Natural killer cell (primary cell): ENCODE data around the gene ACY1. TPM values are rescaled to one million over a fixed set of nuclear protein-coding genes. Genes with fewer than 3 reads are reported as not detected.

Source experiments
- ATAC-seq, 3 donors: fragments of 150-1000 bp in 2 of 3; fragments of 200-7000 bp in 1 of 3; cut with Tn5 transposase; 1 replicate in 1 of 3; 2 replicates in 2 of 3; pipeline ENCODE4 v1.10.0; 2021; ENCODE audit warnings: mild to moderate bottlenecking in 2 of 3, moderate library complexity in 2 of 3
- DNase-seq, 2 donors: peaks; one replicate each; pipeline versions ENCODE4 v3.0.0 to v3.0.0-alpha.2; 2013 to 2021; ENCODE audit warnings: mixed read lengths in 1 of 2
- H3K27ac ChIP-seq: one replicate; pipeline ENCODE4 v1.5.1; 2013; ENCODE audit warnings: mild to moderate bottlenecking, low read length
- H3K27me3 ChIP-seq: one replicate; pipeline ENCODE4 v1.6.1; 2013; ENCODE audit warnings: low read length; ENCODE audit not compliant: control insufficient read depth, insufficient read depth
- H3K36me3 ChIP-seq: one replicate; pipeline ENCODE4 v1.6.1; 2013; ENCODE audit warnings: low read length; ENCODE audit not compliant: control insufficient read depth, insufficient read depth
- H3K4me1 ChIP-seq: one replicate; pipeline ENCODE4 v1.6.1; 2013; ENCODE audit warnings: low read length; ENCODE audit not compliant: control insufficient read depth, insufficient read depth
- H3K4me3 ChIP-seq: one replicate; pipeline ENCODE4 v1.5.1; 2013; ENCODE audit warnings: low read length
- H3K9me3 ChIP-seq: one replicate; pipeline ENCODE4 v1.6.1; 2013; ENCODE audit warnings: low read length; ENCODE audit not compliant: control insufficient read depth, insufficient read depth
- H3K27ac Mint-ChIP-seq, 2 donors: one replicate each; pipeline ENCODE4 v1.8.0; 2022; ENCODE audit warnings: mild to moderate bottlenecking in 2 of 2, mixed read lengths in 2 of 2, moderate library complexity in 1 of 2
- H3K27me3 Mint-ChIP-seq, 2 donors: one replicate each; pipeline ENCODE4 v1.8.0; 2022; ENCODE audit warnings: low read depth in 2 of 2, mixed read lengths in 2 of 2
- H3K36me3 Mint-ChIP-seq: one replicate; pipeline ENCODE4 v1.8.0; 2022; ENCODE audit warnings: mixed read lengths
- H3K4me1 Mint-ChIP-seq, 2 donors: one replicate each; pipeline ENCODE4 v1.8.0; 2022; ENCODE audit warnings: mixed read lengths in 2 of 2
- H3K4me3 Mint-ChIP-seq: one replicate; pipeline ENCODE4 v1.8.0; 2022; ENCODE audit warnings: mild to moderate bottlenecking, moderate library complexity, mixed read lengths
- H3K9me3 Mint-ChIP-seq, 2 donors: one replicate each; pipeline ENCODE4 v1.8.0; 2022; ENCODE audit warnings: mixed read lengths in 2 of 2
- WGBS: methylation state at CpG from one replicate; pipeline ENCODE4 v1.1.7; 2013; ENCODE audit warnings: missing lambda C conversion rate; ENCODE audit not compliant: insufficient coverage; 5-methylcytosine and 5-hydroxymethylcytosine counted together
- intact Hi-C: fragments of 100-400 bp; cut with micrococcal nuclease; formaldehyde crosslinking; loops from one replicate; pipeline ENCODE4 v1.14.2; 2022
- total RNA-seq, 4 donors: library from RNA; stranded (reverse); fragments of 120-200 nt in 1 of 4; gene quantifications; one replicate each; pipeline versions ENCODE4 v1.2.3 to v1.2.4, GENCODE V29; 2013 to 2022
- TF ChIP-seq, protein P1 (sequence below): fragments of 200-600 bp; IDR thresholded peaks from one replicate; pipeline ENCODE4 v1.8.0; 2022; ENCODE audit warnings: antibody characterized with exemption

The ACY1 gene
- total RNA-seq, 3 donors from 2014 or later (not counting 1 experiment from before 2014, with no cell fraction given): 8.4 to 19.5 (median 13.8) TPM

DNA sequence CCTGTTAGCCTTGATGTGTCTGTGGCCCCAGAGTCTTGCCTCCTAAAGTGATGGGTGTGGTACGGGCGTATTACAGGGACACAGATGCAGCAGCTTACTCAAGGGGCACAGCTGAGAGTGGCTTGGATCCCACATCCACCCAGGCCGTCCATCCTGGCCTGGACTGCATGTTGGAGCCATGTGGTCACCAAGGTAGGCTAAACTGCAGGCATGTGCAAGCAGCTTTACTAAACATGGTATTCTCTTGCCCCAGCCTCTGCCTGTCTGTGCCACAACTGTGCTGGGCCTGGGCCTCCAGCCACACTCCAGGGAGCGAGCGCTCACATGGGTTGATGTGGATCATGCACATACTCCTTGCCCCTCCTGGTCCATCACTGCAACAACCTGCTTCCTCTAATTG lies 34.2 kb upstream of the ACY1 start:
- Histone ChIP-seq H3K4me1 (peaks cover 2% of the 10 kb centered on the region), H3K9me3 (no peaks in the 10 kb centered on the region), H3K27me3 (no peaks in the 10 kb centered on the region), H3K36me3 (no peaks in the 10 kb centered on the region), H3K4me3 (no peak overlapping the region), H3K27ac (no peak overlapping the region)
- DNase-seq (no peak), ATAC-seq (no peak)
- Mint-ChIP-seq H3K27ac (no peak overlapping the region), H3K36me3 (no peaks in the 10 kb centered on the region), H3K4me1 (peaks cover 3 to 9% of the 10 kb centered on the region in 2 donors), H3K4me3 (no peak overlapping the region), H3K27me3 (peaks cover 14 to 17% of the 10 kb centered on the region in 2 donors), H3K9me3 (no peaks in the 10 kb centered on the region)
- intact Hi-C loops: no loop called here
- 97% methylated on average over 5 of the region's 5 CpGs for WGBS
- TF ChIP-seq, protein P1, sequence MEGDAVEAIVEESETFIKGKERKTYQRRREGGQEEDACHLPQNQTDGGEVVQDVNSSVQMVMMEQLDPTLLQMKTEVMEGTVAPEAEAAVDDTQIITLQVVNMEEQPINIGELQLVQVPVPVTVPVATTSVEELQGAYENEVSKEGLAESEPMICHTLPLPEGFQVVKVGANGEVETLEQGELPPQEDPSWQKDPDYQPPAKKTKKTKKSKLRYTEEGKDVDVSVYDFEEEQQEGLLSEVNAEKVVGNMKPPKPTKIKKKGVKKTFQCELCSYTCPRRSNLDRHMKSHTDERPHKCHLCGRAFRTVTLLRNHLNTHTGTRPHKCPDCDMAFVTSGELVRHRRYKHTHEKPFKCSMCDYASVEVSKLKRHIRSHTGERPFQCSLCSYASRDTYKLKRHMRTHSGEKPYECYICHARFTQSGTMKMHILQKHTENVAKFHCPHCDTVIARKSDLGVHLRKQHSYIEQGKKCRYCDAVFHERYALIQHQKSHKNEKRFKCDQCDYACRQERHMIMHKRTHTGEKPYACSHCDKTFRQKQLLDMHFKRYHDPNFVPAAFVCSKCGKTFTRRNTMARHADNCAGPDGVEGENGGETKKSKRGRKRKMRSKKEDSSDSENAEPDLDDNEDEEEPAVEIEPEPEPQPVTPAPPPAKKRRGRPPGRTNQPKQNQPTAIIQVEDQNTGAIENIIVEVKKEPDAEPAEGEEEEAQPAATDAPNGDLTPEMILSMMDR: no peak

GRCh38 chr3:51950899-51951298 lies 32.4 kb upstream of the ACY1 start:
- H3K9me3 Mint-ChIP-seq: no peaks in the 10 kb centered on the region
- H3K27ac Mint-ChIP-seq: no peak overlapping the region
- DNase-seq (no peak), ATAC-seq (no peak)
- intact Hi-C loops: no loop called here
- Histone ChIP-seq H3K27me3 (peaks cover 6% of the 10 kb centered on the region), H3K9me3 (no peaks in the 10 kb centered on the region), H3K4me3 (no peak overlapping the region), H3K4me1 (peaks cover 5% of the 10 kb centered on the region), H3K27ac (no peak overlapping the region), H3K36me3 (no peaks in the 10 kb centered on the region)
- TF ChIP-seq, protein P1: no peak
- H3K27me3 Mint-ChIP-seq: peaks cover 17 to 28% of the 10 kb centered on the region in 2 donors
- H3K4me1 Mint-ChIP-seq: peaks cover 0 to 6% of the 10 kb centered on the region in 2 donors
- no peak overlapping the region for H3K4me3 Mint-ChIP-seq
- H3K36me3 Mint-ChIP-seq: no peaks in the 10 kb centered on the region
- WGBS: 94% methylated on average over 2 of the region's 2 CpGs

DNA sequence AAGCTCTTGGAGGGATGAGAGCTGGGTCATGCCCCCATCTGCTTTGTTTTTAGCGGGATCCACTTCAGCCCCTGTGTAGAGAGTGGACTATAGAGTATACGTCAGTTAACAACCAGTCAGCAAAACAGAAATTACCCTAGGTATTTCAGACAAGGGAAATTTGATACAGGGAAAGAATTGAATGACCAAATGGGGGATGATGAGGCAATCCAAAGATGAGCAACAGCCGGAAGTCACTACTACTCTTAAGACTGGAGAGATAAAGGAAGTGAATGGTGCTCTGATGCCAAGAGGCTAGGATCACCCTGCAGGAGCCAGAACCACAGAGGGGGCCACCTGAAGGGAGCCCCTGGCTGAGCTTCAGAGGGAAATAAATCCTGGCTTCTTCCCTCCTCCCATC lies 29.9 kb upstream of the ACY1 start:
- peaks cover 15% of the 10 kb centered on the region for H3K4me1 ChIP-seq
- ATAC-seq (no peak), DNase-seq (no peak)
- Mint-ChIP-seq H3K4me3 (no peak overlapping the region), H3K27ac (no peak overlapping the region), H3K27me3 (peaks cover 23 to 35% of the 10 kb centered on the region in 2 donors), H3K4me1 (peaks cover 0 to 14% of the 10 kb centered on the region in 2 donors), H3K9me3 (no peaks in the 10 kb centered on the region), H3K36me3 (no peaks in the 10 kb centered on the region)
- intact Hi-C loops: no loop called here
- 89% methylated on average over 3 of the region's 3 CpGs for WGBS
- TF ChIP-seq, protein P1: no peak
- H3K4me3 ChIP-seq: no peak overlapping the region
- H3K27ac ChIP-seq: no peak overlapping the region
- H3K36me3 ChIP-seq: no peaks in the 10 kb centered on the region
- H3K27me3 ChIP-seq: peaks cover 22% of the 10 kb centered on the region
- no peaks in the 10 kb centered on the region for H3K9me3 ChIP-seq

DNA sequence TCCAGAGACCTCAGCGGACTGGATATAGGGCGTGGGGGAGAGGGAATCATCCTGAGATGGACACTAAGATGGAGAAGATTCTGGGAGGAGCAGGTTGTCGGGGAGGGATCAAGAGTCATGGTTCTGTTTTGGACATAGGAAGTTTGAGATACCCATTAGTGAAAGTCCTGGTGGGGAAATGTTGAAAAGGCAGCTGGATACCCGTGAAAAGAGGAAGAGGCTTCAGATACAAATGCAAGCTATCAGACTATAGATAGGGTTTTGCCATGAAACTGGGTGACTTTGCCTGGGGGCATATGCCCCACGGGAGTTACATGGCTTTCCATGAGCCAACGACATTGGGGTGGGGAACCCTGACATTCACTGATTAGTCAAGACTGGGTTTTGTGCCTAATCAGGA lies 29.2 kb upstream of the ACY1 start:
- Histone ChIP-seq H3K9me3 (no peaks in the 10 kb centered on the region), H3K4me3 (no peak overlapping the region), H3K27ac (no peak overlapping the region), H3K36me3 (no peaks in the 10 kb centered on the region), H3K4me1 (peaks cover 15% of the 10 kb centered on the region), H3K27me3 (peaks cover 24% of the 10 kb centered on the region)
- TF ChIP-seq, protein P1: no peak
- no peak overlapping the region for H3K4me3 Mint-ChIP-seq
- H3K27ac Mint-ChIP-seq: no peak overlapping the region
- no peaks in the 10 kb centered on the region for H3K9me3 Mint-ChIP-seq
- no peak for DNase-seq
- intact Hi-C loops: no loop called here
- H3K27me3 Mint-ChIP-seq: peaks cover 25 to 36% of the 10 kb centered on the region in 2 donors
- ATAC-seq: no peak
- H3K4me1 Mint-ChIP-seq: peaks cover 0 to 14% of the 10 kb centered on the region in 2 donors
- H3K36me3 Mint-ChIP-seq: no peaks in the 10 kb centered on the region
- WGBS: 56% methylated on average over 6 of the region's 6 CpGs
